ENCODE results near the gene EHHADH. TPM values are rescaled to one million over a fixed set of nuclear protein-coding genes. Genes with fewer than 3 reads are reported as not detected.
"Not testable (repeated sequence)": the region's sequence is repeated elsewhere in the genome, so short reads cannot be mapped to it uniquely, and the experiment has no call there.

Gene EHHADH
- total RNA-seq, 8 experiments from 2014 or later: under 0.01 to 14.9 (median 1.7) TPM

- in situ Hi-C loops (cut with MboI; ENCODE audit: low pct_unique_long_range_greater_than_20kb in 2 of 9, low sequenced_read_pairs in 9 of 9, unreplicated experiment in 9 of 9): no loop called here
- WGBS, 10 experiments: 75 to 100% (median 93%) methylated on average over 1 to 2 of the region's 2 CpGs; no CpG with 5 or more reads in 2 of the 10 experiments
- ATAC-seq (replicated peaks in 6 of 8): no peak
These were observed 20.5 kb downstream of the EHHADH start for GRCh38 chr3:185233328-185233727.

DNA sequence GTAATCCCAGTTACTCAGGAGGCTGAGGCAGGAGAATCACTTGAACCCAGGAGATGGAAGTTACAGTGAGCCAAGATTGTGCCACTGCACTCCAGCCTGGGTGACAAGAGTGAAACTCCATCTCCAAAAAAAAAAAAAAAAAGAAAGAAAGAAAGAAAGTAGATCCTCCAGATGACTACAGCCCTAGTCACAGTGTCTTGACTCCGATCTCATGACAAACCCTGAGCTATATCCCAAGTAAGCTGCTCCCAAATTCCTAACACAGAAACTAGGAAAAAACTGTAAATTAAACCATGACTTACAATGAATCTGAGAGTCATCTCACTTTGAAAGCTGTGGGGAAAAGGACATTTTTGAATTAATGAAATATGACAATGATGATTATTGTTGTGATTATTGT, 27.3 kb downstream of the EHHADH start:
- H3K4me1 ChIP-seq (replicated peaks in 1 of 2); in situ Hi-C loops (cut with MboI; ENCODE audit: low pct_unique_long_range_greater_than_20kb in 2 of 9, low sequenced_read_pairs in 9 of 9, unreplicated experiment in 9 of 9); H3K27ac ChIP-seq; ATAC-seq (replicated peaks in 6 of 8); H3K4me3 ChIP-seq: not testable (repeated sequence)
- 38 to 100% (median 67%) methylated on average over 1 of the region's 1 CpG; no CpG with 5 or more reads in 3 of the 10 experiments for WGBS, 10 experiments

More at GRCh38 chr3:185233328-185233727, 20.5 kb downstream of the EHHADH start:
- no peak overlapping the region for H3K4me3 ChIP-seq
- H3K4me1 ChIP-seq (replicated peaks in 1 of 2): no peaks in the 10 kb centered on the region
- H3K27ac ChIP-seq: no peak overlapping the region

DNA sequence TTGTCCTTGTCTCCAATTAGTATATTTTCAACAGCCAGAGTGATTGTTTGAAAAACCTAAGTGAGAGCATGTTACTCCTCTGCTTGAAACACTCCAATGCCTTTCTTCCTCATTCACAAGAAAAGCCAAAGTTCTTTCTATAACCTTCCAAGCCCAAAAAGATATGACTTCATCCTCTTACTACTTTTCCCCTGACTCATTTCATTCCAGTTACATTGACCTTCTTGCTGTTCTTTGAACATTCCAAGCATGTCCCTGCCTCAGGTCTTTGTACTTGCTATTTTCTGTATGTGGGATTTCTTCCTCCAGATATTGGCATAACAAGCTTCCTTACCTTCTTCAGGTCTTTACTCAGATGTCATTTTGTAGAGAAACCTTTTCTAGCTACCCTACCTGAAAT, 28.3 kb downstream of the EHHADH start:
- in situ Hi-C loops (cut with MboI; ENCODE audit: low pct_unique_long_range_greater_than_20kb in 2 of 9, low sequenced_read_pairs in 9 of 9, unreplicated experiment in 9 of 9): no loop called here
- no peak for ATAC-seq (replicated peaks in 6 of 8)
- no peaks in the 10 kb centered on the region for H3K4me1 ChIP-seq (replicated peaks in 1 of 2)
- H3K4me3 ChIP-seq: no peak overlapping the region
- H3K27ac ChIP-seq: no peak overlapping the region

DNA sequence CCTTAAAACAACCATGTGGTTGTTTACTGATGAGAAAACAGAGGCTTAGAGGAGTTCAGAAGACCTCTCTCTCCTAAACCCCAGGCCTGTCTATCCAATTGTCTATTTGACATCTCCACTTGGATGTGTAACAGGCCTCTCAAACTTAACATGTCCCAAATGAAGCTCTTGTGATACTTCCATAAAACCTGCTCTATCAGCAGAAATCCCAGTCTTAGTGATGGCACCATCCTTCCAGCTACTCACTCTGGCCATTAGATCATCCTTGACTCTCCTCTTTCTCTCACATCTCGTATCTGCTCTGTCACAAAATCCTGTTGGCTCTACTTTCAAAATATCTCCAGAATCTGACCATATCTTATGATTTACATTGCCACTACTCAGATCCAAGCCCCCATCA, 28.8 kb downstream of the EHHADH start:
- H3K4me1 ChIP-seq (replicated peaks in 1 of 2): no peaks in the 10 kb centered on the region
- in situ Hi-C loops (cut with MboI; ENCODE audit: low pct_unique_long_range_greater_than_20kb in 2 of 9, low sequenced_read_pairs in 9 of 9, unreplicated experiment in 9 of 9): no loop called here
- no peak for ATAC-seq (replicated peaks in 6 of 8)
- H3K27ac ChIP-seq: no peak overlapping the region
- H3K4me3 ChIP-seq: no peak overlapping the region
- 40 to 100% (median 81%) methylated on average over 1 of the region's 1 CpG; no CpG with 5 or more reads in 4 of the 10 experiments for WGBS, 10 experiments

DNA sequence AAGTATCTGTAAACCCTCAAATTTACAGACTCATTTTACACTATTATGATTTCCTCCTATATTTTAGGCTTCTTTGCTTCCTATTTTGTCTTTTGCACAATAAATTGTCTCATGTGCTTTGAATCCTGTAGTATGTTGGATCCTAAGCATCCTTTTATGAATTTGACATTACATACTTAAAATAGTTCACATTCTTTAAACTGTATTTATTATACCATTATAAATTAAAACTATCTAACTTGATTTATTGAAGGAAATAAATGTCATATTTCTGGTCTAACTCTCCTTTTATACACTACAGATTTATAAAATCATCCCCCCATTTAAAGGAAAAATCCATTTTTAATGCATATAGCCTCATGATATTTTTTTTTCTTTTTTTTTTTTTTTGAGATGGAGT, 32.6 kb downstream of the EHHADH start:
- no peak overlapping the region for H3K27ac ChIP-seq
- no peak for ATAC-seq (replicated peaks in 6 of 8)
- peaks cover 5 to 6% of the 10 kb centered on the region in 2 donors for H3K4me1 ChIP-seq (replicated peaks in 1 of 2)
- in situ Hi-C loops (cut with MboI; ENCODE audit: low pct_unique_long_range_greater_than_20kb in 2 of 9, low sequenced_read_pairs in 9 of 9, unreplicated experiment in 9 of 9): loop anchor here in 1 of 9 experiments (25.0 kb wide), 1 partner anchor 334 kb away; no protein-coding TSS in a partner anchor
- no peak overlapping the region for H3K4me3 ChIP-seq

DNA sequence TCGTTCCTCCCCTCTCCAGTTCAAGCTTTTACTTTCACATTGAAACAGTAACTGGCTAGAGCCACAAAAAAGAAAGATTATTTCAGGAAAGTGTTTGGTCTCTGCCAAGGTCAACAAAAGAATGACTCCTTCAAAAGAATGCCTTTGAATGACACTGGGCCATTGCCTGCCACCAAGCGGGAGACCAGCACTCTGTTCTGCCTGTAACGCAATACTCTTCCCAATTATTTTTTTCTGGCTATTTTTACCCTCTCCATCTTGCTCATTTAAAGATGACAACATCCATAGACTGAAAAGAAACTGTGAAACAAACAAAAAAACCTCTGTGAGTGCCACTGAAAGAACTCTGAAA, 37.3 kb downstream of the EHHADH start:
- peaks cover 5 to 7% of the 10 kb centered on the region in 2 donors for H3K4me1 ChIP-seq (replicated peaks in 1 of 2)
- peak overlapping the region in 1 of 5 donors; percentile 4 for H3K4me3 ChIP-seq
- peak overlapping the region in 1 of 2 donors; percentile 11 for H3K27ac ChIP-seq
- WGBS, 10 experiments: 4 to 94% (median 27%) methylated on average over 1 to 3 of the region's 3 CpGs; no CpG with 5 or more reads in 1 of the 10 experiments
- peak in 5 of 8 experiments; percentile 51 to 82 (median 61) for ATAC-seq (replicated peaks in 6 of 8)
- in situ Hi-C loops (cut with MboI; ENCODE audit: low pct_unique_long_range_greater_than_20kb in 2 of 9, low sequenced_read_pairs in 9 of 9, unreplicated experiment in 9 of 9): loop anchor here in 1 of 9 experiments (25.0 kb wide), 1 partner anchor 329 kb away; no protein-coding TSS in a partner anchor

- in situ Hi-C loops (cut with MboI; ENCODE audit: low pct_unique_long_range_greater_than_20kb in 2 of 9, low sequenced_read_pairs in 9 of 9, unreplicated experiment in 9 of 9): loop anchor here in 1 of 9 experiments (25.0 kb wide), 1 partner anchor 329 kb away; no protein-coding TSS in a partner anchor
- peak overlapping the region in 1 of 2 donors; percentile 11 for H3K27ac ChIP-seq
- ATAC-seq (replicated peaks in 6 of 8): no peak
- 0 to 29% (median 11%) methylated on average over 3 to 6 of the region's 6 CpGs for WGBS, 10 experiments
- H3K4me1 ChIP-seq (replicated peaks in 1 of 2): peaks cover 5 to 7% of the 10 kb centered on the region in 2 donors
- peak overlapping the region in 1 of 5 donors; percentile 4 for H3K4me3 ChIP-seq
These were observed 37.8 kb downstream of the EHHADH start for GRCh38 chr3:185215873-185216606.

- no peak overlapping the region for H3K4me3 ChIP-seq
- no peak overlapping the region for H3K27ac ChIP-seq
- in situ Hi-C loops (cut with MboI; ENCODE audit: low pct_unique_long_range_greater_than_20kb in 2 of 9, low sequenced_read_pairs in 9 of 9, unreplicated experiment in 9 of 9): loop anchor here in 1 of 9 experiments (25.0 kb wide), 1 partner anchor 325 kb away; no protein-coding TSS in a partner anchor
- peaks cover 5 to 7% of the 10 kb centered on the region in 2 donors for H3K4me1 ChIP-seq (replicated peaks in 1 of 2)
- 0 to 100% (median 79%) methylated on average over 1 to 5 of the region's 5 CpGs; no CpG with 5 or more reads in 1 of the 10 experiments for WGBS, 10 experiments
- peak in 3 of 8 experiments; percentile 56 to 71 (median 64) for ATAC-seq (replicated peaks in 6 of 8)
These were observed 41.3 kb downstream of the EHHADH start for GRCh38 chr3:185212559-185212958.

- peaks cover 4 to 7% of the 10 kb centered on the region in 2 donors for H3K4me1 ChIP-seq (replicated peaks in 1 of 2)
- H3K27ac ChIP-seq: no peak overlapping the region
- in situ Hi-C loops (cut with MboI; ENCODE audit: low pct_unique_long_range_greater_than_20kb in 2 of 9, low sequenced_read_pairs in 9 of 9, unreplicated experiment in 9 of 9): loop anchor here in 1 of 9 experiments (25.0 kb wide), 1 partner anchor 325 kb away; no protein-coding TSS in a partner anchor
- WGBS, 10 experiments: 0 to 96% (median 69%) methylated on average over 1 to 4 of the region's 4 CpGs; no CpG with 5 or more reads in 1 of the 10 experiments
- ATAC-seq (replicated peaks in 6 of 8): peak in 3 of 8 experiments; percentile 41 to 78 (median 65)
- no peak overlapping the region for H3K4me3 ChIP-seq
These were observed 41.8 kb downstream of the EHHADH start for GRCh38 chr3:185212086-185212485.

GRCh38 chr3:185210621-185211142, 43.2 kb downstream of the EHHADH start:
- H3K4me1 ChIP-seq (replicated peaks in 1 of 2): no peaks in the 10 kb centered on the region
- in situ Hi-C loops (cut with MboI; ENCODE audit: low pct_unique_long_range_greater_than_20kb in 2 of 9, low sequenced_read_pairs in 9 of 9, unreplicated experiment in 9 of 9): loop anchor here in 1 of 9 experiments (25.0 kb wide), 1 partner anchor 323 kb away; no protein-coding TSS in a partner anchor
- 30 to 100% (median 81%) methylated on average over 1 to 4 of the region's 4 CpGs; no CpG with 5 or more reads in 2 of the 10 experiments for WGBS, 10 experiments
- H3K4me3 ChIP-seq: no peak overlapping the region
- no peak for ATAC-seq (replicated peaks in 6 of 8)
- H3K27ac ChIP-seq: no peak overlapping the region

GRCh38 chr3:185208823-185209222, 45.0 kb downstream of the EHHADH start:
- Histone ChIP-seq H3K4me3 (no peak overlapping the region), H3K4me1 (replicated peaks in 1 of 2) (no peaks in the 10 kb centered on the region), H3K27ac (no peak overlapping the region)
- WGBS, 10 experiments: 20 to 100% (median 73%) methylated on average over 1 of the region's 1 CpG; no CpG with 5 or more reads in 2 of the 10 experiments
- in situ Hi-C loops (cut with MboI; ENCODE audit: low pct_unique_long_range_greater_than_20kb in 2 of 9, low sequenced_read_pairs in 9 of 9, unreplicated experiment in 9 of 9): loop anchor here in 1 of 9 experiments (25.0 kb wide), 1 partner anchor 322 kb away; no protein-coding TSS in a partner anchor
- peak in 1 of 8 experiments; percentile 38 for ATAC-seq (replicated peaks in 6 of 8)

GRCh38 chr3:185207931-185208746, 45.7 kb downstream of the EHHADH start:
- peak in 2 of 8 experiments; percentile 43 to 72 for ATAC-seq (replicated peaks in 6 of 8)
- Histone ChIP-seq H3K4me1 (replicated peaks in 1 of 2) (no peaks in the 10 kb centered on the region), H3K4me3 (no peak overlapping the region), H3K27ac (no peak overlapping the region)
- WGBS, 10 experiments: 15 to 100% (median 74%) methylated on average over 1 to 6 of the region's 6 CpGs
- in situ Hi-C loops (cut with MboI; ENCODE audit: low pct_unique_long_range_greater_than_20kb in 2 of 9, low sequenced_read_pairs in 9 of 9, unreplicated experiment in 9 of 9): loop anchor here in 1 of 9 experiments (25.0 kb wide), 1 partner anchor 321 kb away; no protein-coding TSS in a partner anchor
